Keratinocyte (primary cell): ENCODE results near the gene RPL13A. TPM values are rescaled to one million over a fixed set of nuclear protein-coding genes. Genes with fewer than 3 reads are reported as not detected.

Experiments
- DNase-seq: peaks from one replicate; pipeline ENCODE4 v3.0.0-alpha.2; 2011; ENCODE audit warnings: low read depth, missing footprints, low spot score
- FAIRE-seq: peaks from 2 replicates; lab custom pipeline; 2011; peaks lifted over from hg19 to GRCh38; lab: Jason Lieb, UNC
- H2AFZ ChIP-seq: 2 replicates; pipeline ENCODE4 v1.6.0; 2012; ENCODE audit warnings: low read length, control low read depth, inconsistent platforms; ENCODE audit not compliant: control insufficient read depth
- H3K27ac ChIP-seq: 2 replicates; pipeline ENCODE4 v1.5.1; 2011; ENCODE audit warnings: low read length; ENCODE audit not compliant: control insufficient read depth, insufficient read depth
- H3K27me3 ChIP-seq: 3 replicates; pipeline ENCODE4 v1.6.0; 2011; ENCODE audit warnings: low read length; ENCODE audit not compliant: control insufficient read depth, insufficient read depth; ENCODE audit errors: extremely low read depth
- H3K36me3 ChIP-seq, 2 experiments: 2 replicates in 1 of 2; 3 replicates in 1 of 2; pipeline ENCODE4 v1.5.1; 2011; ENCODE audit warnings: low read length in 2 of 2, mild to moderate bottlenecking in 1 of 2; ENCODE audit not compliant: control insufficient read depth in 2 of 2, insufficient read depth in 2 of 2; ENCODE audit errors: extremely low read depth in 1 of 2
- H3K4me1 ChIP-seq: 3 replicates; pipeline ENCODE4 v1.5.1; 2011; ENCODE audit warnings: low read length; ENCODE audit not compliant: control insufficient read depth, insufficient read depth; ENCODE audit errors: extremely low read depth
- H3K4me2 ChIP-seq: 3 replicates; pipeline ENCODE4 v1.6.0; 2011; ENCODE audit warnings: low read depth, low read length; ENCODE audit not compliant: control insufficient read depth, insufficient read depth; ENCODE audit errors: extremely low read depth
- H3K4me3 ChIP-seq, 3 experiments: fragments of 200-600 bp in 1 of 3; sonication (generic) in 1 of 3; 2 replicates in 2 of 3; 3 replicates in 1 of 3; pipeline ENCODE4 v1.5.1; 2011 to 2016; ENCODE audit warnings: low read length in 3 of 3, mild to moderate bottlenecking in 3 of 3, control low read depth in 2 of 3, inconsistent platforms in 1 of 3, low read depth in 1 of 3, mixed read lengths in 1 of 3, mixed run types in 1 of 3, moderate library complexity in 1 of 3; ENCODE audit not compliant: control insufficient read depth in 2 of 3, insufficient read depth in 2 of 3; ENCODE audit errors: extremely low read depth in 1 of 3
- H3K79me2 ChIP-seq: 2 replicates; pipeline ENCODE4 v1.6.0; 2012; ENCODE audit warnings: low read length; ENCODE audit not compliant: control insufficient read depth, insufficient read depth
- H3K9ac ChIP-seq: 3 replicates; pipeline ENCODE4 v1.6.0; 2011; ENCODE audit warnings: low read length; ENCODE audit not compliant: control insufficient read depth, insufficient read depth; ENCODE audit errors: extremely low read depth
- H3K9me1 ChIP-seq: 3 replicates; pipeline ENCODE4 v1.6.0; 2011; ENCODE audit warnings: low read length; ENCODE audit not compliant: control insufficient read depth, insufficient read depth; ENCODE audit errors: extremely low read depth
- H3K9me3 ChIP-seq: 2 replicates; pipeline ENCODE4 v1.5.1; 2012; ENCODE audit warnings: low read depth, low read length; ENCODE audit not compliant: control insufficient read depth
- H4K20me1 ChIP-seq: 3 replicates; pipeline ENCODE4 v1.6.0; 2011; ENCODE audit warnings: low read length; ENCODE audit not compliant: control insufficient read depth, insufficient read depth; ENCODE audit errors: extremely low read depth
- EZH2 ChIP-seq: IDR thresholded peaks from one replicate; pipeline ENCODE4 v1.6.1; 2012; ENCODE audit warnings: inconsistent platforms, mild to moderate bottlenecking, low read length, moderate library complexity
- dilution Hi-C: fragments of 300-500 bp; cut with MboI; formaldehyde crosslinking; loops from one replicate; pipeline ENCODE4 v1.7.0; 2020; ENCODE audit warnings: low sequenced_read_pairs; ENCODE audit not compliant: extremely low pct_ligation_motif_present
- polyA plus RNA-seq, 5 experiments: library from polyadenylated mRNA; depleted of rRNA in 3 of 5; stranded (reverse) in 3 of 5; stranded (forward) in 1 of 5; unstranded in 1 of 5; fragments of >200 nt; gene quantifications; 1 replicate in 1 of 5; 2 replicates in 3 of 5; 3 replicates in 1 of 5; pipeline versions ENCODE4 v1.2.1 to v1.2.3, GENCODE V29; 2011 to 2012; ENCODE audit warnings: missing spikeins in 2 of 5, low read depth in 1 of 5, low replicate concordance in 1 of 5
- TF ChIP-seq, protein P1 (sequence below), 3 experiments: IDR thresholded peaks in 1 of 3; conservative IDR thresholded peaks in 1 of 3; optimal IDR thresholded peaks in 1 of 3; 2 replicates in 2 of 3; 3 replicates in 1 of 3; pipeline versions ENCODE3 to v1.5.1; 2011; ENCODE audit warnings: low read length in 3 of 3, mild to moderate bottlenecking in 3 of 3, moderate library complexity in 2 of 3, control low read depth in 1 of 3, inconsistent platforms in 1 of 3; ENCODE audit not compliant: insufficient read depth in 2 of 3; ENCODE audit errors: extremely low read depth in 1 of 3

The RPL13A gene
- polyA plus RNA-seq, 1 donor (not counting 4 experiments of a cell fraction or from before 2014, with no cell fraction given), result 3,383 TPM

DNA sequence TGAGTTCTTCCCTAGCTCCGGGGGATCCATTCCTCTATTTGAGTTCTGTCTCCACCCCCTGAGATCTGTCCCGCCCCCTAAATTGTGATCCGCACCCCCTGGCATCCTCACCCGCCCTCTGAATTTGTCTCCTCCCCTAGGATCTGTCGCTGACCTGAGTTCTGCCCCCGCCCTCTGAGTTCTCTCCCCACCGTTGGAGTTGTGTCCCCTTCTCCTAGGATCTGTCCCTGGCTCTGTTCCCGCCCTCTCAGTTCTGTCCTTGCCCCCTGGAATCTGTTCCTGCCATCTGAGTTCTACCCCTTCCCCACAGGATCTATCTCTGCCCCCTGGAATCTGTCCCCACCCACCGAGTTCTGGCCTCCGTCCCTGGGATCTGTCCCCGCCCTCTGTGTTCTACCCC lies 45.1 kb upstream of the RPL13A start:
- no peak for FAIRE-seq
- DNase-seq, result no peak
- H3K27me3 ChIP-seq, result peaks cover 51% of the 10 kb centered on the region

DNA sequence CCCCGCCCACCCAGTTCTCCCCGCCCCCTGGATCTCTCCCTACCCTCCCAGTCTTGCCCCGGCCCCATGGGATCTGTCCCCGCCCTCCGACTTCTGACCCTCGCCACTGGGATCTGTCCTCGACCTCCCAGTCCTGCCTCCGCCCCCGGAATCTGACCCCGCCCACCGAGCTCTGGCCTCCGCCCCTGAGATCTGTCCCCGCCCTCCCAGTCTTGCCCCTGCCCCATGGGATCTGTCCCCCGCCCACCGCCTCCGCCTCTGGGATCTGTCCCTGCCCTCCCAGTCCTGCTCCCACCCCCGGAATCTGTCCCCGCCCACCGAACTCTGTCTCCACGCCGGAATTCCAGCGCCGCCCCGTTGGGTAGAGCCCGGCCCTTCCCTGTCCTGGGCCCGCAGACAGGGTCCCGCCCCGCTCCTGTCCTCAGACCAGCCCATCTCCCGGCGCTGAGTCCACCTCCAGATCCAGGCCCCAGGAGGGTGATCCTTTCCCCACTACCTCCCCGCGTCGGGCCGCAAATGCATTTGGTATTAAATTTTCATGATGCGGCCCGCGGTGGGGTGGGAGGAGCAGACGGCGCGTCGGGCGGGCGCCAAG lies 44.5 kb upstream of the RPL13A start:
- H4K20me1 ChIP-seq, result no peaks in the 10 kb centered on the region
- FAIRE-seq (no peak), DNase-seq (peak; percentile 69)
- peaks cover 46% of the 10 kb centered on the region for H3K27me3 ChIP-seq
- TF ChIP-seq, protein P1, sequence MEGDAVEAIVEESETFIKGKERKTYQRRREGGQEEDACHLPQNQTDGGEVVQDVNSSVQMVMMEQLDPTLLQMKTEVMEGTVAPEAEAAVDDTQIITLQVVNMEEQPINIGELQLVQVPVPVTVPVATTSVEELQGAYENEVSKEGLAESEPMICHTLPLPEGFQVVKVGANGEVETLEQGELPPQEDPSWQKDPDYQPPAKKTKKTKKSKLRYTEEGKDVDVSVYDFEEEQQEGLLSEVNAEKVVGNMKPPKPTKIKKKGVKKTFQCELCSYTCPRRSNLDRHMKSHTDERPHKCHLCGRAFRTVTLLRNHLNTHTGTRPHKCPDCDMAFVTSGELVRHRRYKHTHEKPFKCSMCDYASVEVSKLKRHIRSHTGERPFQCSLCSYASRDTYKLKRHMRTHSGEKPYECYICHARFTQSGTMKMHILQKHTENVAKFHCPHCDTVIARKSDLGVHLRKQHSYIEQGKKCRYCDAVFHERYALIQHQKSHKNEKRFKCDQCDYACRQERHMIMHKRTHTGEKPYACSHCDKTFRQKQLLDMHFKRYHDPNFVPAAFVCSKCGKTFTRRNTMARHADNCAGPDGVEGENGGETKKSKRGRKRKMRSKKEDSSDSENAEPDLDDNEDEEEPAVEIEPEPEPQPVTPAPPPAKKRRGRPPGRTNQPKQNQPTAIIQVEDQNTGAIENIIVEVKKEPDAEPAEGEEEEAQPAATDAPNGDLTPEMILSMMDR (optimal IDR thresholded peaks at IDR 0.05 in 1 of 3, IDR thresholded peaks at IDR 0.05 in 1 of 3, conservative IDR thresholded peaks at IDR 0.05 in 1 of 3; ENCODE audit: extremely low read depth in 1 of 3, insufficient read depth in 2 of 3, low read length in 3 of 3), result no peak
- no peak for TF ChIP-seq EZH2
- peak overlapping the region; percentile 53 to 79 (median 65) for H3K4me3 ChIP-seq
- H3K79me2 ChIP-seq, result no peaks in the 10 kb centered on the region
- H3K9ac ChIP-seq, result peak overlapping the region; percentile 79
- peak overlapping the region; percentile 13 for H3K27ac ChIP-seq
- no peaks in the 10 kb centered on the region for H3K9me3 ChIP-seq
- dilution Hi-C loops, result no loop called here
- H3K9me1 ChIP-seq, result no peaks in the 10 kb centered on the region
- peaks cover 0 to 5% of the 10 kb centered on the region in 2 experiments for H3K36me3 ChIP-seq
- H3K4me1 ChIP-seq, result peaks cover 7% of the 10 kb centered on the region
- H2AFZ ChIP-seq, result peak overlapping the region; percentile 95
- H3K4me2 ChIP-seq, result peak overlapping the region; percentile 82

More for the DNA sequence above, 45.1 kb upstream of the RPL13A start:
- Histone ChIP-seq H3K9me3 (no peaks in the 10 kb centered on the region), H4K20me1 (no peaks in the 10 kb centered on the region), H3K9ac (no peak overlapping the region), H3K4me3 (peak overlapping the region in 2 of 3 experiments; percentile 6 to 53), H3K9me1 (no peaks in the 10 kb centered on the region), H2AFZ (peak overlapping the region; percentile 17), H3K36me3 (peaks cover 0 to 5% of the 10 kb centered on the region in 2 experiments), H3K79me2 (no peaks in the 10 kb centered on the region), H3K4me1 (peaks cover 7% of the 10 kb centered on the region), H3K27ac (no peak overlapping the region), H3K4me2 (peak overlapping the region; percentile 49)
- dilution Hi-C loops, result no loop called here
- TF ChIP-seq, protein P1 (optimal IDR thresholded peaks at IDR 0.05 in 1 of 3, IDR thresholded peaks at IDR 0.05 in 1 of 3, conservative IDR thresholded peaks at IDR 0.05 in 1 of 3; ENCODE audit: extremely low read depth in 1 of 3, insufficient read depth in 2 of 3, low read length in 3 of 3), result no peak
- TF ChIP-seq EZH2, result no peak
